ENCODE results near the gene SAMHD1. TPM values are rescaled to one million over a fixed set of nuclear protein-coding genes. Genes with fewer than 3 reads are reported as not detected.
"Not testable (repeated sequence)": the region's sequence is repeated elsewhere in the genome, so short reads cannot be mapped to it uniquely, and the experiment has no call there.

SAMHD1 gene
- total and polyA plus RNA-seq, 4 donors, result 85.0 to 165 (median 127) TPM

DNA sequence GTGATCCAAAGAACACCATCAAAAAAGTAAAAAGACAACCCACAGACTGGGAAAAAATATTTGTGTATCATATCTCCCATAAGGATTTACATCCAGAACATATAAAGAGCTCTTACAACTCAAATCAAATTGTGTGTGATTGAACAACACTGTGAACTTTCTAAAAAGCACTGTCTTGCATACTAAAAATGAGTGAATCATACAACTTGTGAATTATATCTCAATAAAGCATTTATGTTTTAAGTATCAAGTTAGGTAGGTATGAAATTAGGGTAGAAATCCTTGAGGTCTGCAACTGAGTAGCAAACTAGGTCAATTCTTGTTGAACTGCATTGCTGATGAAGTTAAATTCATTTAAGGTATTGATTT, 14.1 kb downstream of the SAMHD1 start:
- H3K27me3 ChIP-seq (ENCODE audit: control insufficient read depth in 1 of 2, insufficient read depth in 2 of 2, low read length in 1 of 2), result no peaks in the 10 kb centered on the region
- peaks cover 0 to 3% of the 10 kb centered on the region in 2 donors for H3K36me3 ChIP-seq (ENCODE audit: control insufficient read depth in 1 of 2, insufficient read depth in 2 of 2, low read length in 1 of 2)
- no peak overlapping the region for H3K27ac ChIP-seq (ENCODE audit: low read depth in 1 of 2, low read length in 2 of 2)
- peaks cover 0 to 2% of the 10 kb centered on the region in 2 donors for H3K4me1 ChIP-seq (ENCODE audit: control insufficient read depth in 1 of 2, insufficient read depth in 2 of 2, low read length in 2 of 2)
- no peaks in the 10 kb centered on the region for H3K9me3 ChIP-seq (ENCODE audit: control insufficient read depth, low read length)
- no peak overlapping the region for H3K4me3 ChIP-seq (ENCODE audit: low read length in 2 of 2)
- ATAC-seq (ENCODE audit: low FRiP score), result no peak
- DNase-seq, result no peak
- intact Hi-C loops (cut with DNase I), result no loop called here

DNA sequence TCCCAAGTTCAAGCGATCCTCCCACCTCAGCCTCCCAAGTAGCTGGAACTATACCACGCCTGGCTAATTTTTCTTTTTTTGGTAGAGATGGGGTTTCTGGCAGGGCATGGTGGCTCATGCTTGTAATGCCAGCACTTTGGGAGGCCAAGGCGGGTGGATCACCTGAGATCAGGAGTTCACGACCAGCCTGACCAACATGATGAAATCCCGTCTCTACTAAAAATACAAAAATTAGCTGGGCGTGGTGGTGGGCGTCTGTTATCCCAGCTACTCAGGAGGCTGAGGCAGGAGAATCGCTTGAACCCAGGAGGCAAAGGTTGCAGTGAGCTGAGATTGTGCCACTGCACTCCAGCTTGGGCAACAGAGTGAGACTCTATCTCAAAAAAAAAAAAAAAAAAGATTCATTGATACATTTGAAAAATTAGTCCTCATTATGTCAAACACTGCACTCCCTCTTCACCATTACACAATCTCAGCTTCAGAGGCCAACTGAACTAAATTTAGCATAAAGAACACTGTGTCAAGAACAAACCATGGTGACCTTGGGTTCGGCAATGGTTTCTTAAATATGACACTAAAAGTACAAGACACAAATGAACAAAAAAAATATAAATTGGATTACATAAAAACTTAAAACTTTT, 14.6 kb downstream of the SAMHD1 start:
- H3K4me3 ChIP-seq (ENCODE audit: low read length in 2 of 2); DNase-seq; intact Hi-C loops (cut with DNase I); H3K4me1 ChIP-seq (ENCODE audit: control insufficient read depth in 1 of 2, insufficient read depth in 2 of 2, low read length in 2 of 2); H3K27me3 ChIP-seq (ENCODE audit: control insufficient read depth in 1 of 2, insufficient read depth in 2 of 2, low read length in 1 of 2); H3K36me3 ChIP-seq (ENCODE audit: control insufficient read depth in 1 of 2, insufficient read depth in 2 of 2, low read length in 1 of 2); H3K9me3 ChIP-seq (ENCODE audit: control insufficient read depth, low read length): not testable (repeated sequence)
- WGBS, 2 donors, result 77 to 91% methylated on average over 9 of the region's 9 CpGs
- peak; percentile 68 for ATAC-seq (ENCODE audit: low FRiP score)
- H3K27ac ChIP-seq (ENCODE audit: low read depth in 1 of 2, low read length in 2 of 2), result peak overlapping the region in 1 of 2 donors; percentile 51

DNA sequence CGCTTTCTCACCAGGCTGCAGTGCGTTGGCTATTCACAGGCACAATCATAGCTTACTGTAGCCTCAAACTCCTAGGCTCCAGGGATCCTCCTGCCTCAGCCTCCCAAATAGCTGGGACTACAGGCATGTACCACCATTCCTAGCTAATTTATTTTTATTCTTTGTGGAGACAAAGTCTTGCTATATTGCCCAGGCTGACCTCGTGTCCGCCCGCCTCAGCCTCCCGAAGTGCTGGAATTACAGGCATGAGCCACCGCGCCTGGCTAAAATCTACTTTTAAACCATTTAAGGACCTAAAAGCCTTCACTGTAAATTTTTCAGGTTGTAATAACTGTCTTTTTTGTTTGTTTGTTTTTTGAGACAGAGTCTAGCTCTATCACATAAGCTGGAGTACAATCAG, 15.2 kb downstream of the SAMHD1 start:
- Histone ChIP-seq H3K9me3 (ENCODE audit: control insufficient read depth, low read length) (no peaks in the 10 kb centered on the region), H3K27me3 (ENCODE audit: control insufficient read depth in 1 of 2, insufficient read depth in 2 of 2, low read length in 1 of 2) (no peaks in the 10 kb centered on the region), H3K4me3 (ENCODE audit: low read length in 2 of 2) (no peak overlapping the region), H3K36me3 (ENCODE audit: control insufficient read depth in 1 of 2, insufficient read depth in 2 of 2, low read length in 1 of 2) (peaks cover 0 to 3% of the 10 kb centered on the region in 2 donors), H3K4me1 (ENCODE audit: control insufficient read depth in 1 of 2, insufficient read depth in 2 of 2, low read length in 2 of 2) (peaks cover 0 to 2% of the 10 kb centered on the region in 2 donors), H3K27ac (ENCODE audit: low read depth in 1 of 2, low read length in 2 of 2) (peak overlapping the region in 1 of 2 donors; percentile 51)
- DNase-seq (no peak), ATAC-seq (ENCODE audit: low FRiP score) (no peak)
- 89 to 98% methylated on average over 8 of the region's 8 CpGs for WGBS, 2 donors
- intact Hi-C loops (cut with DNase I), result no loop called here

GRCh38 chr20:36933571-36933970, 17.9 kb downstream of the SAMHD1 start:
- 93 to 96% methylated on average over 16 of the region's 16 CpGs for WGBS, 2 donors
- H3K4me1 ChIP-seq (ENCODE audit: control insufficient read depth in 1 of 2, insufficient read depth in 2 of 2, low read length in 2 of 2); DNase-seq; H3K4me3 ChIP-seq (ENCODE audit: low read length in 2 of 2); H3K27ac ChIP-seq (ENCODE audit: low read depth in 1 of 2, low read length in 2 of 2); H3K9me3 ChIP-seq (ENCODE audit: control insufficient read depth, low read length); H3K27me3 ChIP-seq (ENCODE audit: control insufficient read depth in 1 of 2, insufficient read depth in 2 of 2, low read length in 1 of 2); ATAC-seq (ENCODE audit: low FRiP score); H3K36me3 ChIP-seq (ENCODE audit: control insufficient read depth in 1 of 2, insufficient read depth in 2 of 2, low read length in 1 of 2); intact Hi-C loops (cut with DNase I): not testable (repeated sequence)

DNA sequence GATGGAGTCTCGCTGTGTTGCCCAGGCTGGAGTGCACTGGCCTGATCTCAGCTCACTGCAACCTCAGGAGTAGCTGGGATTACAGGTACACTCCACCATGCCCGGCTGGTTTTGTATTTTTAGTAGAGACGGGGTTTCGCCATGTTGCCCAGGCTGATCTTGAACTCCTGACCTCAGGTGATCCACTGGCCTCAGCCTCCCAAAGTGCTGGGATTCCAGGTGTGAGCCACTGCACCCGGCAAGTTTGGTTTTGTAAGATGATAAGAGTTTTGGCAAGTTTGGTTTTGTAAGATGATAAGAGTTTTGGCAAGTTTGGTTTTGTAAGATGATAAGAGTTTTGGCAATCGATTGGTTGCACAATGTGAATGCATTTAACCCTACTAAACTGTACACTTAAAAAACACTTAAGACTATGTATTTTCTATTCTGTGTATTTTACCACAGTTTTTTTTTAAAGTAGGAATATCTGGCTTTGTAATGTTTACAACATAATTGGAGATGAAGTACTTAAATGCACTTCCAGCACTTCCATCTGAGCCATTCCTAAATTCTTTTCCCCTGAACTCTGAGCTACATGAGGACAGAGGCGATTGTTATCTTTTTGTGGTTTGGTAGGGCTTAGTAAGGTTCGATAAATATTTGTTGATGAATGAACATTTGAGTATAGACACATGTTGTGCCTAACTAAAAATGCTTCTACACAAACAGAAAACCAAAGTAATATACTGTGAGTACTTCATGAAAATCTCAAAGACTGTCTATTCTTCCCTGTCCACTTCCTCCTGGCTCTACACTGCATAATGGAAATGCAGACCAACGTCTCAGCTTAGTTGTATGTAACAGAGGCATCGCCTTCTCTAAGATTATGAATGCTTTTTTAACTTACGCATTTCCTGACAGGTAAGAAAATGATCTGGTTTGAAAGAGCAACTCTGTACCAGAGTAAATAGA, 18.8 kb downstream of the SAMHD1 start:
- Histone ChIP-seq H3K9me3 (ENCODE audit: control insufficient read depth, low read length) (no peaks in the 10 kb centered on the region), H3K36me3 (ENCODE audit: control insufficient read depth in 1 of 2, insufficient read depth in 2 of 2, low read length in 1 of 2) (peaks cover 0 to 6% of the 10 kb centered on the region in 2 donors), H3K4me3 (ENCODE audit: low read length in 2 of 2) (no peak overlapping the region), H3K27me3 (ENCODE audit: control insufficient read depth in 1 of 2, insufficient read depth in 2 of 2, low read length in 1 of 2) (no peaks in the 10 kb centered on the region), H3K4me1 (ENCODE audit: control insufficient read depth in 1 of 2, insufficient read depth in 2 of 2, low read length in 2 of 2) (peaks cover 0 to 2% of the 10 kb centered on the region in 2 donors), H3K27ac (ENCODE audit: low read depth in 1 of 2, low read length in 2 of 2) (no peak overlapping the region)
- intact Hi-C loops (cut with DNase I), result no loop called here
- ATAC-seq (ENCODE audit: low FRiP score) (no peak), DNase-seq (no peak)
- 76 to 83% methylated on average over 11 of the region's 11 CpGs for WGBS, 2 donors

DNA sequence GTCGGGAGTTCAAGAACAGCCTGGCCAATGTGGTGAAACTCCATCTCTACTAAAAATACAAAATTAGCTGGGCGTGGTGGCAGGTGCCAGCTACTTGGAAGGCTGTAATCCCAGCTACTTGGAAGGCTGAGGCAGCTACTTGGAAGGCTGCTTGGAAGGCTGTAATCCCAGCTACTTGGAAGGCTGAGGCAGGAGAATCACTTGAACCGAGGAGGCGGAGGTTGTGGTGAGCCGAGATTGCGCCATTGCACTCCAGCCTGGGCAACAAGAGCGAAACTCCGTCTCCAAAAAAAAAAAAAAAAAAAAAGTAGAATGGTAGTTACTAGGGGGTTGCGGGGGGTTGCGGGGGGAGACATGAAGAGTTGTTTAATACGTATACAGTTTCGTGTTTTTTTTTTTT, 19.4 kb downstream of the SAMHD1 start:
- H3K27me3 ChIP-seq (ENCODE audit: control insufficient read depth in 1 of 2, insufficient read depth in 2 of 2, low read length in 1 of 2); ATAC-seq (ENCODE audit: low FRiP score); DNase-seq; H3K4me1 ChIP-seq (ENCODE audit: control insufficient read depth in 1 of 2, insufficient read depth in 2 of 2, low read length in 2 of 2); intact Hi-C loops (cut with DNase I); H3K4me3 ChIP-seq (ENCODE audit: low read length in 2 of 2); H3K36me3 ChIP-seq (ENCODE audit: control insufficient read depth in 1 of 2, insufficient read depth in 2 of 2, low read length in 1 of 2); H3K9me3 ChIP-seq (ENCODE audit: control insufficient read depth, low read length); H3K27ac ChIP-seq (ENCODE audit: low read depth in 1 of 2, low read length in 2 of 2): not testable (repeated sequence)
- 94 to 96% methylated on average over 12 of the region's 12 CpGs for WGBS, 2 donors

DNA sequence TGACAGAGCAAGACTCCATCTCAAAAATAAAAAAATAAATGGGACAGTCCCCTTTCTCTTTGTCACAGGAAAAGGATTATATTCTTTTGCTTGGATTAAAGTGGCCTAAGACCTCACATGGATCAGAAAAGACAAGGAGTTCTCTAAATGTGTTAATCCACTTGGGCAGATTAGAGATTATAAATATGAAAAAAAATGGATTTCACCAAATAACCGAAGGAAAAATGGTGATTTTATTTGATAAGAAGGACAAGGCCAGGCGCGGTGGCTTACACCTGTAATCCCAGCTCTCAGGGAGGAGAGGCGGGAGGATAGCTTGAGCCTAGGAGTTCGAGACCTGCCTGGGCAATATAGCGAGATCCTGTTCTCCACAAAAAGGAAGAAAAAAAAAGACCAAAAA, 21.8 kb downstream of the SAMHD1 start:
- Histone ChIP-seq H3K27ac (ENCODE audit: low read depth in 1 of 2, low read length in 2 of 2) (no peak overlapping the region), H3K4me3 (ENCODE audit: low read length in 2 of 2) (no peak overlapping the region), H3K27me3 (ENCODE audit: control insufficient read depth in 1 of 2, insufficient read depth in 2 of 2, low read length in 1 of 2) (no peaks in the 10 kb centered on the region), H3K4me1 (ENCODE audit: control insufficient read depth in 1 of 2, insufficient read depth in 2 of 2, low read length in 2 of 2) (no peaks in the 10 kb centered on the region), H3K36me3 (ENCODE audit: control insufficient read depth in 1 of 2, insufficient read depth in 2 of 2, low read length in 1 of 2) (peaks cover 0 to 3% of the 10 kb centered on the region in 2 donors), H3K9me3 (ENCODE audit: control insufficient read depth, low read length) (no peaks in the 10 kb centered on the region)
- WGBS, 2 donors, result 97 to 98% methylated on average over 6 of the region's 6 CpGs
- ATAC-seq (ENCODE audit: low FRiP score) (no peak), DNase-seq (no peak)
- intact Hi-C loops (cut with DNase I), result no loop called here

DNA sequence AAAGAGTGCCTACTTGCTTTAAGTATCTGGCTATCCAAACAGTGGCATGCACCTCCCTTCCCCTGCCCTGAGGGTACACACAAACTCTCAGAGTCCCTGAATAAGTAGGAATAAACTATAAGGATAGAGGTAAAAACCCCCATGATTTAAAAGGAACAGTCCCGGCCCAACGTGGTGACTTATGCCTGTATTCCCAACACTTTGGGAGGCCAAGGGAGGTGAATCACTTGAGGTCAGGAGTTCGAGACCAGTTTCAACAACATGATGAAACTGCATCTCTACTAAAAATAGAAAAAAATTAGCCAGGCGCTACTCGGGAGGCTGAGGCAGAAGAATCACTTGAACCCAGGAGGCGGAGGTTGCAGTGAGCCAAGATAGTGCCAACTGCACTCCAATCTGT, 22.2 kb downstream of the SAMHD1 start:
- 78 to 82% methylated on average over 6 of the region's 6 CpGs for WGBS, 2 donors
- Histone ChIP-seq H3K27me3 (ENCODE audit: control insufficient read depth in 1 of 2, insufficient read depth in 2 of 2, low read length in 1 of 2) (no peaks in the 10 kb centered on the region), H3K36me3 (ENCODE audit: control insufficient read depth in 1 of 2, insufficient read depth in 2 of 2, low read length in 1 of 2) (peaks cover 0 to 3% of the 10 kb centered on the region in 2 donors), H3K9me3 (ENCODE audit: control insufficient read depth, low read length) (no peaks in the 10 kb centered on the region), H3K4me3 (ENCODE audit: low read length in 2 of 2) (no peak overlapping the region), H3K27ac (ENCODE audit: low read depth in 1 of 2, low read length in 2 of 2) (no peak overlapping the region), H3K4me1 (ENCODE audit: control insufficient read depth in 1 of 2, insufficient read depth in 2 of 2, low read length in 2 of 2) (no peaks in the 10 kb centered on the region)
- DNase-seq, result no peak
- ATAC-seq (ENCODE audit: low FRiP score), result no peak
- intact Hi-C loops (cut with DNase I), result no loop called here

DNA sequence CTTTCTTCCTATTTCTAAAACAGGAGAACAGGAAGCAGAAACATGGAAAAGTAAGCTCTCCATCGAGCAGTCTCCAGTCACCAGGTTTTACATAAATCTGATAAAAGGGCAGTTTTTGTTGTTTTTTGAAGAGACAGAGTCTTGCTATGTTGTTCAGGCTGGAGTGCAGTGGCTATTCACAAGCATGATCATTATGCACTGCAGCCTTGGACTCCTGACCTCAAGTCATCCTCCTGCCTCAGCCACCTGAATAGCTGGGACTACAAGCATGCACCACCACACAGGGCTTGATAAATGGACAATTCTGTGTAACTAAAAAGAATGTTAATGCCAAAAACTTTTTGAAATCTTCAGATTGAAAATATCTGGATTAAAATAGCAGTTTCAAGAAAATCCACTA, 23.8 kb downstream of the SAMHD1 start:
- ATAC-seq (ENCODE audit: low FRiP score) (no peak), DNase-seq (no peak)
- Histone ChIP-seq H3K9me3 (ENCODE audit: control insufficient read depth, low read length) (no peaks in the 10 kb centered on the region), H3K4me1 (ENCODE audit: control insufficient read depth in 1 of 2, insufficient read depth in 2 of 2, low read length in 2 of 2) (no peaks in the 10 kb centered on the region), H3K36me3 (ENCODE audit: control insufficient read depth in 1 of 2, insufficient read depth in 2 of 2, low read length in 1 of 2) (peaks cover 0 to 3% of the 10 kb centered on the region in 2 donors), H3K27me3 (ENCODE audit: control insufficient read depth in 1 of 2, insufficient read depth in 2 of 2, low read length in 1 of 2) (no peaks in the 10 kb centered on the region), H3K27ac (ENCODE audit: low read depth in 1 of 2, low read length in 2 of 2) (no peak overlapping the region), H3K4me3 (ENCODE audit: low read length in 2 of 2) (no peak overlapping the region)
- 65 to 80% methylated on average over 1 of the region's 1 CpG for WGBS, 2 donors
- intact Hi-C loops (cut with DNase I), result no loop called here

Measured in aorta (tissue), 5 donors.